Stimulated activated effector memory CD8-positive, alpha-beta T cell treated with anti-CD3 and anti-CD28 coated beads, Interleukin-12 subunit alpha, Interleukin-12 subunit beta, amount 100 ng/mL, for 72 hours (primary cell): Measurements from ENCODE around the gene RAB25.

Source experiments
- ATAC-seq: fragments of 150-1000 bp; cut with Tn5 transposase; 2 replicates; pipeline ENCODE4 v1.10.0; 2021
- DNase-seq, 2 donors: peaks; one replicate each; pipeline ENCODE4 v3.0.0; 2021 to 2022; ENCODE audit warnings: low spot score in 2 of 2
- H3K27ac Mint-ChIP-seq: one replicate; pipeline ENCODE4 v1.8.0; 2022; ENCODE audit warnings: mild to moderate bottlenecking, mixed read lengths
- H3K36me3 Mint-ChIP-seq: one replicate; pipeline ENCODE4 v1.8.0; 2022; ENCODE audit warnings: mild to moderate bottlenecking, mixed read lengths
- H3K4me1 Mint-ChIP-seq: one replicate; pipeline ENCODE4 v1.8.0; 2022; ENCODE audit warnings: mixed read lengths
- H3K4me3 Mint-ChIP-seq: one replicate; pipeline ENCODE4 v1.8.0; 2022; ENCODE audit warnings: mild to moderate bottlenecking, mixed read lengths
- H3K9me3 Mint-ChIP-seq: one replicate; pipeline ENCODE4 v1.8.0; 2022; ENCODE audit warnings: mixed read lengths

Gene RAB25

GRCh38 chr1:156081180-156081916 lies 20.4 kb downstream of the RAB25 start:
- H3K27ac Mint-ChIP-seq = no peak overlapping the region

GRCh38 chr1:156081917-156082308 lies 21.0 kb downstream of the RAB25 start:
- H3K27ac Mint-ChIP-seq = no peak overlapping the region
- ATAC-seq = no peak
- DNase-seq = no peak
- no peaks in the 10 kb centered on the region for H3K36me3 Mint-ChIP-seq
- peak overlapping the region; percentile 74 for H3K4me3 Mint-ChIP-seq
- peaks cover 23% of the 10 kb centered on the region for H3K4me1 Mint-ChIP-seq
- H3K9me3 Mint-ChIP-seq = no peaks in the 10 kb centered on the region

More at GRCh38 chr1:156081180-156081916, 20.4 kb downstream of the RAB25 start:
- Mint-ChIP-seq H3K4me3 (peak overlapping the region; percentile 74), H3K9me3 (no peaks in the 10 kb centered on the region), H3K4me1 (peaks cover 23% of the 10 kb centered on the region), H3K36me3 (no peaks in the 10 kb centered on the region)
- no peak for DNase-seq
- ATAC-seq = no peak

- H3K27ac Mint-ChIP-seq = peak within 1 kb of the TSS; percentile 83
- DNase-seq (peak; percentile 49 to 80), ATAC-seq (peak; percentile 86)
- H3K4me3 Mint-ChIP-seq = peak within 1 kb of the TSS; percentile 74
- no peaks in the 10 kb centered on the region for H3K9me3 Mint-ChIP-seq
- no peaks in the 10 kb centered on the region for H3K36me3 Mint-ChIP-seq
- H3K4me1 Mint-ChIP-seq = peaks cover 23% of the 10 kb centered on the region
Measured at GRCh38 chr1:156082309-156083091, 21.5 kb downstream of the RAB25 start, which contains the start of gene MEX3A. Gene MEX3A, minus strand, starts transcription at chr1:156082465. Its CDS starts 467 bp downstream, at chr1:156081998.

GRCh38 chr1:156083800-156084790 lies 23.1 kb downstream of the RAB25 start:
- Mint-ChIP-seq H3K4me1 (peaks cover 18% of the 10 kb centered on the region), H3K9me3 (no peaks in the 10 kb centered on the region), H3K4me3 (peak overlapping the region; percentile 74), H3K36me3 (no peaks in the 10 kb centered on the region), H3K27ac (peak overlapping the region; percentile 83)
- DNase-seq (no peak), ATAC-seq (no peak)

- Mint-ChIP-seq H3K9me3 (no peaks in the 10 kb centered on the region), H3K4me3 (no peak overlapping the region), H3K27ac (no peak overlapping the region), H3K4me1 (peaks cover 22% of the 10 kb centered on the region), H3K36me3 (no peaks in the 10 kb centered on the region)
- DNase-seq = no peak
- ATAC-seq = no peak
Measured at GRCh38 chr1:156086256-156086662, 25.3 kb downstream of the RAB25 start.

- ATAC-seq (no peak), DNase-seq (no peak)
- H3K4me1 Mint-ChIP-seq = peaks cover 18% of the 10 kb centered on the region
- no peaks in the 10 kb centered on the region for H3K9me3 Mint-ChIP-seq
- H3K27ac Mint-ChIP-seq = no peak overlapping the region
- no peaks in the 10 kb centered on the region for H3K36me3 Mint-ChIP-seq
- no peak overlapping the region for H3K4me3 Mint-ChIP-seq
Measured at GRCh38 chr1:156089704-156090103, 28.7 kb downstream of the RAB25 start.

- no peaks in the 10 kb centered on the region for H3K9me3 Mint-ChIP-seq
- DNase-seq (no peak), ATAC-seq (no peak)
- peaks cover 18% of the 10 kb centered on the region for H3K4me1 Mint-ChIP-seq
- H3K36me3 Mint-ChIP-seq = no peaks in the 10 kb centered on the region
- no peak overlapping the region for H3K27ac Mint-ChIP-seq
- no peak overlapping the region for H3K4me3 Mint-ChIP-seq
Measured at GRCh38 chr1:156090138-156090839, 29.3 kb downstream of the RAB25 start.

- Mint-ChIP-seq H3K4me1 (peaks cover 23% of the 10 kb centered on the region), H3K27ac (no peak overlapping the region), H3K4me3 (no peak overlapping the region), H3K36me3 (peaks cover 5% of the 10 kb centered on the region), H3K9me3 (no peaks in the 10 kb centered on the region)
- ATAC-seq = peak; percentile 95
- DNase-seq = peak; percentile 82 to 91
Measured at GRCh38 chr1:156090840-156091188, 29.9 kb downstream of the RAB25 start.

- Mint-ChIP-seq H3K9me3 (no peaks in the 10 kb centered on the region), H3K36me3 (peaks cover 13% of the 10 kb centered on the region), H3K4me1 (peaks cover 31% of the 10 kb centered on the region), H3K4me3 (no peak overlapping the region), H3K27ac (no peak overlapping the region)
- DNase-seq = no peak
- ATAC-seq = no peak
Measured at GRCh38 chr1:156091610-156092009, 30.6 kb downstream of the RAB25 start.

- H3K9me3 Mint-ChIP-seq = no peaks in the 10 kb centered on the region
- peak overlapping the region; percentile 62 for H3K4me3 Mint-ChIP-seq
- no peak for ATAC-seq
- peaks cover 57% of the 10 kb centered on the region for H3K4me1 Mint-ChIP-seq
- H3K36me3 Mint-ChIP-seq = peaks cover 27% of the 10 kb centered on the region
- peak overlapping the region; percentile 97 for H3K27ac Mint-ChIP-seq
- DNase-seq = no peak
Measured at GRCh38 chr1:156095906-156096508, 35.0 kb downstream of the RAB25 start.

GRCh38 chr1:156096640-156097391 lies 35.9 kb downstream of the RAB25 start:
- Mint-ChIP-seq H3K4me3 (peak overlapping the region; percentile 62), H3K27ac (peak overlapping the region; percentile 97), H3K9me3 (no peaks in the 10 kb centered on the region), H3K36me3 (peaks cover 27% of the 10 kb centered on the region), H3K4me1 (peaks cover 64% of the 10 kb centered on the region)
- ATAC-seq = peak; percentile 89
- DNase-seq = peak; percentile 84 to 96

- H3K4me3 Mint-ChIP-seq = peak overlapping the region; percentile 62
- H3K27ac Mint-ChIP-seq = peak overlapping the region; percentile 97
- H3K36me3 Mint-ChIP-seq = peaks cover 27% of the 10 kb centered on the region
- H3K9me3 Mint-ChIP-seq = no peaks in the 10 kb centered on the region
- peak; percentile 49 for ATAC-seq
- peak; percentile 28 to 79 for DNase-seq
- H3K4me1 Mint-ChIP-seq = peaks cover 71% of the 10 kb centered on the region
Measured at GRCh38 chr1:156097499-156098178, 36.7 kb downstream of the RAB25 start.

GRCh38 chr1:156098784-156099183 lies 37.8 kb downstream of the RAB25 start:
- no peak for ATAC-seq
- Mint-ChIP-seq H3K36me3 (peaks cover 31% of the 10 kb centered on the region), H3K27ac (peak overlapping the region; percentile 97), H3K4me1 (peaks cover 78% of the 10 kb centered on the region), H3K4me3 (peak overlapping the region; percentile 62), H3K9me3 (no peaks in the 10 kb centered on the region)
- no peak for DNase-seq
